Activated CD4-positive, alpha-beta T cell treated with anti-CD3 and anti-CD28 coated beads for 48 hours (primary cell): ENCODE data around the gene IPMK.
A peak's percentile ranks its signal among the peaks of the same experiment; 100 is the strongest.
"Not testable (repeated sequence)": the region's sequence is repeated elsewhere in the genome, so short reads cannot be mapped to it uniquely, and the experiment has no call there.

Source experiments
- DNase-seq: peaks from one replicate; pipeline ENCODE4 v3.0.0-alpha.2; 2020

The IPMK gene

GRCh38 chr10:58266826-58267712 lies 625 bp downstream of the IPMK start:
- peak; percentile 44 for DNase-seq

GRCh38 chr10:58266003-58266825 lies 1.5 kb downstream of the IPMK start:
- peak; percentile 35 for DNase-seq

- no peak for DNase-seq
Observed at GRCh38 chr10:58265249-58265648, 2.4 kb downstream of the IPMK start.

- DNase-seq: no peak
Observed at GRCh38 chr10:58264780-58265179, 2.9 kb downstream of the IPMK start.

- DNase-seq: no peak
Observed at GRCh38 chr10:58262766-58263165, 4.9 kb downstream of the IPMK start.

- no peak for DNase-seq
Observed at GRCh38 chr10:58260334-58260733, 7.4 kb downstream of the IPMK start.

- DNase-seq: no peak
Observed at GRCh38 chr10:58258977-58259692, 8.6 kb downstream of the IPMK start.

- not testable (repeated sequence) for DNase-seq
Observed at GRCh38 chr10:58256013-58256780, 11.5 kb downstream of the IPMK start.

- DNase-seq: no peak
Observed at GRCh38 chr10:58254644-58255043, 13.1 kb downstream of the IPMK start.

- no peak for DNase-seq
Observed at GRCh38 chr10:58253184-58253583, 14.5 kb downstream of the IPMK start.

- not testable (repeated sequence) for DNase-seq
Observed at GRCh38 chr10:58244666-58245065, 23.0 kb downstream of the IPMK start.

- DNase-seq: not testable (repeated sequence)
Observed at GRCh38 chr10:58244242-58244641, 23.5 kb downstream of the IPMK start.

- DNase-seq: not testable (repeated sequence)
Observed at GRCh38 chr10:58243801-58244200, 23.9 kb downstream of the IPMK start.

- DNase-seq: no peak
Observed at GRCh38 chr10:58243269-58243668, 24.4 kb downstream of the IPMK start.

- DNase-seq: no peak
Observed at GRCh38 chr10:58241346-58241745, 26.3 kb downstream of the IPMK start.

- no peak for DNase-seq
Observed at GRCh38 chr10:58240531-58240930, 27.2 kb downstream of the IPMK start.

GRCh38 chr10:58239561-58240169 lies 28.0 kb downstream of the IPMK start:
- no peak for DNase-seq

GRCh38 chr10:58237014-58237834 lies 30.5 kb downstream of the IPMK start:
- no peak for DNase-seq

GRCh38 chr10:58229856-58230255 lies 37.8 kb downstream of the IPMK start:
- not testable (repeated sequence) for DNase-seq

GRCh38 chr10:58225654-58226053 lies 42.0 kb downstream of the IPMK start:
- DNase-seq: no peak
